Neural cell (in vitro differentiated cells): ENCODE data around the gene DLST.

Source experiments
- EP300 ChIP-seq: fragments of 450-650 bp; conservative IDR thresholded peaks from 2 replicates; pipeline ENCODE4 v1.6.1; 2014; ENCODE audit warnings: antibody characterized with exemption, mild to moderate bottlenecking, moderate library complexity; ENCODE audit not compliant: poor library complexity, severe bottlenecking
- EZH2 ChIP-seq: fragments of 200-600, 300-800 bp; shearing (Covaris generic), sonication (generic); IDR thresholded peaks from 2 replicates; pipeline ENCODE4 v1.6.1; 2014; ENCODE audit warnings: antibody characterized with exemption, low read length, borderline replicate concordance, mild to moderate bottlenecking; ENCODE audit not compliant: insufficient read depth, poor library complexity, severe bottlenecking
- MXI1 ChIP-seq: fragments of 450-650 bp; conservative IDR thresholded peaks from 2 replicates; pipeline ENCODE4 v1.6.1; 2014; ENCODE audit warnings: antibody characterized with exemption, mild to moderate bottlenecking; ENCODE audit not compliant: poor library complexity, severe bottlenecking
- RAD21 ChIP-seq: fragments of 450-650 bp; conservative IDR thresholded peaks from 2 replicates; pipeline ENCODE4 v1.6.1; 2014; ENCODE audit warnings: antibody characterized with exemption, mild to moderate bottlenecking, moderate library complexity
- REST ChIP-seq: IDR thresholded peaks from 2 replicates; pipeline ENCODE4 v1.6.1; 2012; ENCODE audit warnings: borderline replicate concordance
- TF ChIP-seq, protein P1 (sequence below): fragments of 450-650 bp; IDR thresholded peaks from 2 replicates; pipeline ENCODE4 v1.5.1; 2014; ENCODE audit warnings: antibody characterized with exemption, mild to moderate bottlenecking, moderate library complexity; ENCODE audit not compliant: poor library complexity, severe bottlenecking

DNA sequence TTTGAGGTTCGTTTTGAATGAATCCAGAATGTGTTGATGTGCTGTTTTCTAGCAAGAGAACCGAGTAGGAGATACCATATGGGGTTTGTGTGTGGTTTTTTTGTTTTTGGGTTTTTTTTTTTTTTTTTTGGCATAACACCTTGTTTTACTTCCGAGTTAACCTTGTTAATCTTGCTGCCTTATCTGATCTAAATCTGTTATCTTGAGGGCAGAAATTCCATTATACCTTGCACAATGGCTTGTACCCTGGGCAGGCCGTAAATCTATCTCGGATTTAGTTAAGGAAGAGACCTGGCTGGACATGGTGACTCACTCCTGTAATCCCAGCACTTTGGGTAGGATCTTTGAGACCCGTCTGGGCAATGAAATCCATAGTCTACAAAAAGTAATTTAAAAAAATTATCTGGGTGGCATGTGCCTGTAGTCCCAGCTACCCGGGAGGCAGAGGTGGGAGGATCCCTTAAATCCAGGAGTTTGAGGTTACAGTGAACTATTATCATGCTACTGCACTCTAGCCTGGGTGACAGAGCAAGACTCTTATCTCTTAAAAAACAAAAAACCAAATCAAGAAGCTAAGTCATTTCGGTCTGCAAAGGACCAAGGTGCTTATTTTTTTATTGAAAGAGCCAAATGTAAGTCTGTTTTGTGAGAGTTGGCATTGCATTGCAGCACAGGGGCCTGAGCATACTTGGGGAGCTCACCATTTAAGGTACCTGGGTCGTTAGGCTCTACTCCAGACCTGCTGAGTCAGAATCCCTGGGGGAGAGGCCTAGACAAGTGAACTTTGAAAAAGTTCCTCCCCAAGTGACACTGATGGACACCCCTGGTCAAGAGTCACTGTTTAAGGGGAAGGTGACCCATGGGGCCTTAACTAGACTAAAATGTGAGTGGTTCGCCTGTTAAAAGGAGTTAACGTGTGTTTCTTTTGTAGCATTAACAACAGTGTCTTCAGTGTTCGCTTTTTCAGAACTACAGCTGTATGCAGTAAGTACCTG lies 6.7 kb downstream of the DLST start:
- TF ChIP-seq EZH2 (no peak), MXI1 (no peak), EP300 (no peak), REST (no peak), RAD21 (no peak)
- TF ChIP-seq, protein P1, sequence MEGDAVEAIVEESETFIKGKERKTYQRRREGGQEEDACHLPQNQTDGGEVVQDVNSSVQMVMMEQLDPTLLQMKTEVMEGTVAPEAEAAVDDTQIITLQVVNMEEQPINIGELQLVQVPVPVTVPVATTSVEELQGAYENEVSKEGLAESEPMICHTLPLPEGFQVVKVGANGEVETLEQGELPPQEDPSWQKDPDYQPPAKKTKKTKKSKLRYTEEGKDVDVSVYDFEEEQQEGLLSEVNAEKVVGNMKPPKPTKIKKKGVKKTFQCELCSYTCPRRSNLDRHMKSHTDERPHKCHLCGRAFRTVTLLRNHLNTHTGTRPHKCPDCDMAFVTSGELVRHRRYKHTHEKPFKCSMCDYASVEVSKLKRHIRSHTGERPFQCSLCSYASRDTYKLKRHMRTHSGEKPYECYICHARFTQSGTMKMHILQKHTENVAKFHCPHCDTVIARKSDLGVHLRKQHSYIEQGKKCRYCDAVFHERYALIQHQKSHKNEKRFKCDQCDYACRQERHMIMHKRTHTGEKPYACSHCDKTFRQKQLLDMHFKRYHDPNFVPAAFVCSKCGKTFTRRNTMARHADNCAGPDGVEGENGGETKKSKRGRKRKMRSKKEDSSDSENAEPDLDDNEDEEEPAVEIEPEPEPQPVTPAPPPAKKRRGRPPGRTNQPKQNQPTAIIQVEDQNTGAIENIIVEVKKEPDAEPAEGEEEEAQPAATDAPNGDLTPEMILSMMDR, result no peak
